HFF-Myc (cell line): Measurements from ENCODE around the gene ABTB1.
"Not testable (repeated sequence)": the region's sequence is repeated elsewhere in the genome, so short reads cannot be mapped to it uniquely, and the experiment has no call there.

Source experiments
- DNase-seq: peaks from one replicate; pipeline ENCODE4 v3.0.0-alpha.2; 2011; ENCODE audit warnings: low read depth; ENCODE audit errors: extremely low read depth
- H3K4me3 ChIP-seq: replicated peaks from 2 replicates; pipeline ENCODE4 v1.5.1; 2011; ENCODE audit warnings: low read depth, mild to moderate bottlenecking, control low read depth, low read length
- TF ChIP-seq, protein P1 (sequence below): IDR thresholded peaks from 2 replicates; pipeline ENCODE4 v1.5.1; 2012; ENCODE audit warnings: mild to moderate bottlenecking, low read depth, low read length, control low read depth; ENCODE audit errors: missing control alignments

ABTB1 gene

DNA sequence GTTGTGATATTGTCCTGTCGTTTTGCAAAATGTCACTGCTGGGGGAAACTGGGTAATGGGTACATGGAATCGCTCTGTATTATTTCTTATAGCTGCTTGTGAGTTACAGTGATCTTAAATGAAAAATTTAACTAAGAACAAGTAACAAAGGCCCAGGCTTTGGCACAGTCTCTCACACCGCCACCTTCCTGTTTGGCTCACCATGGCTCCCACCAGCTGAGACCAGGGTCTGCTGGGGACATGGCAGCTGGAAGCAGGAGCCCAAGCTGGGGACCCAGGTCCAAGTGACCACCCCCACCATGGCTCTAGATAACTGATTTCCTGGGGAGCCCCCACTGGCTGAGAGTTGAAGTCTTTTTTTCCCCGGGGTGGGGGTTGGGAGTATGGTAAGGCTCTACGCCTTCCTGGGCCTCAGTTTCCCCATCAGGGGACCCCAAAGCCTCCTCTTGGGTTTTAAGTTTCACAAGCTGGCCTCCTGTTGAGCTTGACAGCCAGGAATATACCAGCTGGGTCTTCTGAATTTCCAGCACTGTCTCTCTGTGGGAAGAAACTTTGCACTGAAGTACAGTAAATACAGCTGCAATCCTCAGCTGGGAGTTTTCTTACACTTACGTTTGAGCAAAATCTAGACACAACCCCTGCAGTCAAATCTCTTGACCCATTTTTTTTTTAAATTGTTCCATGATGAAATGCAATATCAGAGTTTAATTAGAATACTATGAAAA is 26.1 kb downstream of the ABTB1 start:
- DNase-seq: no peak
- no peak overlapping the region for H3K4me3 ChIP-seq
- TF ChIP-seq, protein P1, sequence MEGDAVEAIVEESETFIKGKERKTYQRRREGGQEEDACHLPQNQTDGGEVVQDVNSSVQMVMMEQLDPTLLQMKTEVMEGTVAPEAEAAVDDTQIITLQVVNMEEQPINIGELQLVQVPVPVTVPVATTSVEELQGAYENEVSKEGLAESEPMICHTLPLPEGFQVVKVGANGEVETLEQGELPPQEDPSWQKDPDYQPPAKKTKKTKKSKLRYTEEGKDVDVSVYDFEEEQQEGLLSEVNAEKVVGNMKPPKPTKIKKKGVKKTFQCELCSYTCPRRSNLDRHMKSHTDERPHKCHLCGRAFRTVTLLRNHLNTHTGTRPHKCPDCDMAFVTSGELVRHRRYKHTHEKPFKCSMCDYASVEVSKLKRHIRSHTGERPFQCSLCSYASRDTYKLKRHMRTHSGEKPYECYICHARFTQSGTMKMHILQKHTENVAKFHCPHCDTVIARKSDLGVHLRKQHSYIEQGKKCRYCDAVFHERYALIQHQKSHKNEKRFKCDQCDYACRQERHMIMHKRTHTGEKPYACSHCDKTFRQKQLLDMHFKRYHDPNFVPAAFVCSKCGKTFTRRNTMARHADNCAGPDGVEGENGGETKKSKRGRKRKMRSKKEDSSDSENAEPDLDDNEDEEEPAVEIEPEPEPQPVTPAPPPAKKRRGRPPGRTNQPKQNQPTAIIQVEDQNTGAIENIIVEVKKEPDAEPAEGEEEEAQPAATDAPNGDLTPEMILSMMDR: no peak

DNA sequence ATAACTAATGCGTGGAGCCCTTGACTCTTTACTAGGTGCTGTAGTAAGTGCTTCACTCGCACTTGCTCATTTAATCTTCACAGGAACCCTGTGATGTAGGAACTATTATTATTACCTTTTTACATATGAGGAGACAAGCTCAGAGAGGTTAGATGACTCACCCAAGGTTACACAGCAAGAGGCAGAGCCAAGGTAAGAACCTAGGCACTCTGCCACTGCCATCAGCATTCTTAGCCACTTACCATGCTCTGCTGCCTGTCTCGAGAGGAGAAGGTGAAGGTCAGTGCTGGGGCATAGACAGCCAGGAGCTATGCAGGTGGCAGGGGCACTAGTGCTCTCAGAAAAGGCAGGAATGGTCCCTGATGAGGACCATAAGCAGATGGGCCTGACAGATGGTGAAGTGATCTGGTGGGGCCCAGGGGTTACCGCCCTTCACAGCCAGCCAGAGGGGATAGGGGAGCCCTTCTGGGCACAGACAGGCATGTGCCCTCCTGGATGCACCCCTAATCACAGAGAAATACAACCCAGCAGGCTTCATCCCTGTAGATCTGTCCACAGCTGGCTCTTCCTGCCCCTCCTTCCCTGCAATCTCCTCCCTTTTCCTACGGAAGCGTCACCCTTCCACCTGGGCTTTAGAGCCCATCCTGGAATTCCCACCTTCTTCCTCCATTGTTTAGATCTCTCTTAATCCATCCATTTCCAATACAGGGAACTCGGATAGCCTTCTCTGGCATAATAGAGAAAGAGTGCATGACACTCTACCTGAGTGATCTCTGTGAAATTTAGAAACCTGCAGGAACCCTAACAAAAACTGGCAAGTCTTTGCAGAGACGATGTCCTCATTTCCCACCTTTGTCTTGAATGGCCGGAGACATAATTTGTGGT is 26.9 kb downstream of the ABTB1 start:
- TF ChIP-seq, protein P1: no peak
- no peak overlapping the region for H3K4me3 ChIP-seq
- no peak for DNase-seq

DNA sequence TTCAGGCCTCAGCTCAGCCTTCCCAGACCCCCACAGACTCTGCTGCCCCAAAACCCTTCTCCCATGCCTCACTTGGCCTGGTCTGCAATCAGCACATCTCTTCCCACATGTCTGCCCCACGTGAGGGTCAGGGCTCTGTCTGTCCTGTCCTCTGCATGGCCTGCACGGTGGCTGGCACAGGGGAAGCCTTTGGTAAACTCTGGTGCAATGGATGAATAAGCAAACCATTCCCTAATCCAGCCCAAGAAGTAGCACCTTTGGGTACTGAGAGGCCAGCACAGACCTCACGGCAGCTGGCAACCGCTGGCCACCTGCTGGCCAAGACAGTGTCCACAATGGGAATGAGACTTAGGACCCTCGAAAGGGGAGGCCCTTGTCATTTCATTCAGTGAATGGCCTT is 27.7 kb downstream of the ABTB1 start:
- no peak for DNase-seq
- TF ChIP-seq, protein P1: no peak
- H3K4me3 ChIP-seq: no peak overlapping the region

DNA sequence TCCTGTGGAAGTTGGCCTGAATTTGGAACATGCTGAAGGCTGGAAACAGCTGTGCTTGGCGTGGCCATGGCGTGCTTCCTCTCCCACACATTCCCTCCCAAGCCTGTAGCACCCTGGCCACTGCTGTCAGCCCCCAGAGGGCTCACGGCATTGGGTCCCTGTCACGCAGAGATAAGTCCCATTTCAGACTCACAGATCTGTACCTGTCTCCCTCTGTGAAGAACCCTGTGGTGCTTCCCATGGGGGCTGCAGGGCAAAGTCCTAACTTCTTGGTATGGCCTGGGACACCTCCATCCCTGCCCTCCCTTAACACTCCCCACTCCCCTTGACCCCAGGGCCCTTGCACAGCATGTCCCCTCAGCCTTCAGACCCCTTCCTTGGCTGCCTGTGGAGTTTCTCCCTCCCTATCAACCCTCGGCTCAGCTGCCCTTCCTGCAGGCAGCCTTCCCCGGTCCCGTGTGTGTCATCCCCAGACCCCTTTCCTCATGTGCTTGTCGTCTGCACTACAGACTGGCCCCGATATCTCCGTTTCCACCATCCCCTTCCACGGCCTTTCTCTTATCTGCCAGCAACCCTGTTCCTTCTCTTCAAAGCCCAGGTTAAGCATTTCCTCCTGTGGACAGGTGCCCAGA is 28.6 kb downstream of the ABTB1 start:
- DNase-seq: no peak
- TF ChIP-seq, protein P1: no peak
- H3K4me3 ChIP-seq: no peak overlapping the region

DNA sequence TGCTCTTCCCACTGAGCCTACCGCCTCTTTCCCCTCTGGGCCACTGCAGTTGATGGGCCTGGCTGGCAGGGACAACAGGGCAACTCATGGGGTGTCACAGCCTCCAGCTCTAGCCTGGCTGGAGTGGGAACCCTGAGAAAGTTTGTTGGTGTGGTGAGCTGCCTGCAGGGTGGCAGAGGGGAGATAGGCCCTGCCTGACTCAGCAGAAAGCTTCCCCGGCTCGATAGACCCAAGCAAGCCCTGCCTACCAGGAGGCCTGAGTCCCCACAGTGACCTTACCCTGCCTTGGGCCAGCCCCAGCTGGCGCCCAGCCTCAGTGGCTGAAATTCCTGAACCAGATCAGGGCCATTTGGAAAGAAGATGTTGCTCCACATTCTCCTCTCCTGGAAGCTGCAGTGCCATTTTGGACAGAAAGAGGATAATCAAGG is 29.4 kb downstream of the ABTB1 start:
- TF ChIP-seq, protein P1: no peak
- H3K4me3 ChIP-seq: no peak overlapping the region
- no peak for DNase-seq

DNA sequence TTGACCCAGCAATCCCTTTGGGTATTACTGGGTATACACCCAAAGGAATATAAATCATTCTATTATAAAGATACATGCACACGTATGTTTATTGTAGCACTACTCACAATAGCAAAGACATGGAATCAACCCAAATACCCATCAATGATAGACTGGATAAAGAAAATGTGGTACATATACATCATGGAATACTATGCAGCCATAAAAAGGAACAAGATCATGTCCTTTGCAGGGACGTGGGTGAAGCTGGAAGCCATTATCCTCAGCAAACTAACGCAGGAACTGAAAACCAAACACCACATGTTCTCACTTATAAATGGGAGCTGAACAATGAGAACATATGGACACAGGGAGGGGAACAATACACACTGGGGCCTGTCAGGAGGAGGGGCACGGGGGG is 32.1 kb downstream of the ABTB1 start:
- H3K4me3 ChIP-seq, DNase-seq: not testable (repeated sequence)

DNA sequence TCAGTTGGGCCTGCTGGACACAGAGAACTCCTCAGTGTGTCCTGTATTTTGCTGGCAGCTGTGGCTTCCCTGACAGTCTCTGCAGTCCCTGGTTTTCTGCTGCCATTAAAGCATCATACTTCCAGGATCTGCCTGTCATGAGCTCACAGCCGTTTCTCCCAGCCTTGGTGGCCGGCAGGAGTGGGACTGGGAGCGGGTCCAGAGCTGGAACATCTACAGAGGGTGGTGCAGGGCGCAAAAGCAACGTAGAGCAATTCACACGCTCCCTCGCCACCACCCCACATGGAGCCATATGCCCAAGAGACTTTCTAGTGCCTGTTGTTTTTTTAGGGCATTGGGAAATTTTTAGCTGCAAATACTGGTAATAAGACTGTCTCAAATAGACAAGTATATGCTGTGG is 33.6 kb downstream of the ABTB1 start:
- no peak overlapping the region for H3K4me3 ChIP-seq
- TF ChIP-seq, protein P1: no peak
- DNase-seq: no peak
